NCI-H446 (cell line): ENCODE measurements around the gene TSEN34.
"Not testable (repeated sequence)": the region's sequence is repeated elsewhere in the genome, so short reads cannot be mapped to it uniquely, and the experiment has no call there.

Source experiments
- DNase-seq, 2 experiments: peaks; one replicate each; lab custom pipeline; 2025; lab: John Stamatoyannopoulos, UW

Gene TSEN34

DNA sequence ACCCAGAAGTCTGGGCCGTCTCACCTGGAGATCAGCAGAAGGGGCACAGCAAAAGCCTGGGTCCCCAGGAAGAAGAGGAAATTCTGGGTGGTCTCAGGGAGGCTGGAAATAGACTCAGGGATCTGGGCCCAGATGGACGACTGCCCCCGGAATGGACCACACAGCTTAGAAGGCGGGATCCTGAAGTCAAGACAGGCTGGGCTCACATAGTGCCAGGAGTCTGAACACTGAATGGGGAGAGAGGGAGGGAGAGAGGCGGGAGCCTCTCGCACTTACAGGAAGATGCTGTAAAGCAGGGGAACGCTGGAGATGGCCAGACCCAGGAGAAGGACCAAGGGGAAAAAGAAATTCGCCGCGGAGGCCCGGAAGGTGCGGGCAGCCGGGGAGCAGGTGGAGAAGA is 30.3 kb upstream of the TSEN34 start:
- peak in 1 of 2 experiments; percentile 21 for DNase-seq

GRCh38 chr19:54162241-54162805 is 28.8 kb upstream of the TSEN34 start:
- no peak for DNase-seq

DNA sequence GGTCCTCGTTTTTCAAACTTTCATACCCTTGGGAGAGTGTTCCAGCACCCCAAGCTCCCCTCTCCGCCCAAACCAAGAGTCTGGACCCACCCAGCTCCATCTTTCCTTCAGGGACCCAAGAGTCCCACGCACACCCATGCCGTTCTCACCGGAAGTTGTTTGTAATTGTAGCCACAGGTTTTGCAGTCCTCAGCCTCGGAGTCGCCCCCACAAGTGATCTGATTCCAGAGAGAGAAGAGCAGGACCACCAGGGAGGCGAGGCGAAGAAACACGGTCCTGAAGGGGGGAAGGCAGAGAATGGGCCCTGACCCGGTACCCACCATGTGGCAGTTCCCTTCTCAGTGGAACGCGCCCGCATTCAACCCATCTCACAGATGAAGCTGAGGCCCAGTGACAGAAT is 28.2 kb upstream of the TSEN34 start:
- no peak for DNase-seq

DNA sequence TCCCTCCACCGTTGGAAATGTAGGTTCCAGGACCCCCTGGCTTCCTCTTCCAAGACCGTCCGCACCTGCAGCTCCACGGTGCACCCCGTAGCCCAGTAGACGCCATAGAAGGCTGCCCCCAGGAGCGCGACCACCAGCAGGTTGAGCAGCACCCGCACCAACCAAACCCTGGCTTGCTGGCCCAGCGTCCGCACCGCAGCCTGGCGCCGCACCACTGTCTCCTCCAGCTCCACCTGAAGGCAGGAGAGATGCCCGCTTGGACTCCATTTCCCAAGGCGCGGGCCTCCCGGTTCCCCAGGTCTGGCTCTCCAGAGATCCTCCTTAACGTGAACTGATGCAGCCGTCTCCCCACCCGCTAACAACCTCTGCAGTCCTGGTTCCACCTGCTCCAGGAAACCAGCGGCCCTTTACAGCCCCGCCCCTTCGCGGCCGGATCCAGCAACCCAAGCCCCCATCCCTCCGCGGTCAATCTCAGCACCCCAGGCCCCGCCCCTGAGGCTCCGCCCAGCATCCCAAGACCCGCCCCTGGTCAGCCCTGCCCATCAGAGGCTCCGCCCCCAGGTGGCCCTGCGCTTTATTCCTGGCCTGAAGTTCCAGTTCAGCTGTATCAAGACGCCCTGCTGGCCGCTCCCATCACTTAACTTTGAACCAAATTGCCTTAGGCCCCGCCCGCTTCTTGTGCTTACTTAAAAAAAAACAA is 26.6 kb upstream of the TSEN34 start:
- DNase-seq, result no peak

DNA sequence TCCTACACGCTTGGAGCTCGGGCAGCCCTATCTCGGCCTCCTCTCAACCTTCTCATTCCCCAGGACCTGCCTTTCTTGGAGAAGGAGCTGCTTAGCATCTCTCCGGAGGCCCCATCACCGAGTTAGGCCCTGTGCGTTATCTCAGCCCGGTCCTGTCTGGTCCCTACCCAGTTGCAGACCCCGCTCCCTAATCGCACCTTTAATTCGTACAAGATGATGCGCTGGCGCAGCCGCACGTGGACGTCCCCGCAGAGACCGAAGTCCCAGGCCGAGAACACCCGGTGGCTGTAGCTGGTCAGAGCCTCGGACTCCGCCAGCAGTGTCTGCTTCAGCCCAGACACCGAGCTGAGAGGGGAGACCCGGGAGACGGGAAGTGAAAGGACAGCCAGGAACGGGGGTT is 25.9 kb upstream of the TSEN34 start:
- no peak for DNase-seq

DNA sequence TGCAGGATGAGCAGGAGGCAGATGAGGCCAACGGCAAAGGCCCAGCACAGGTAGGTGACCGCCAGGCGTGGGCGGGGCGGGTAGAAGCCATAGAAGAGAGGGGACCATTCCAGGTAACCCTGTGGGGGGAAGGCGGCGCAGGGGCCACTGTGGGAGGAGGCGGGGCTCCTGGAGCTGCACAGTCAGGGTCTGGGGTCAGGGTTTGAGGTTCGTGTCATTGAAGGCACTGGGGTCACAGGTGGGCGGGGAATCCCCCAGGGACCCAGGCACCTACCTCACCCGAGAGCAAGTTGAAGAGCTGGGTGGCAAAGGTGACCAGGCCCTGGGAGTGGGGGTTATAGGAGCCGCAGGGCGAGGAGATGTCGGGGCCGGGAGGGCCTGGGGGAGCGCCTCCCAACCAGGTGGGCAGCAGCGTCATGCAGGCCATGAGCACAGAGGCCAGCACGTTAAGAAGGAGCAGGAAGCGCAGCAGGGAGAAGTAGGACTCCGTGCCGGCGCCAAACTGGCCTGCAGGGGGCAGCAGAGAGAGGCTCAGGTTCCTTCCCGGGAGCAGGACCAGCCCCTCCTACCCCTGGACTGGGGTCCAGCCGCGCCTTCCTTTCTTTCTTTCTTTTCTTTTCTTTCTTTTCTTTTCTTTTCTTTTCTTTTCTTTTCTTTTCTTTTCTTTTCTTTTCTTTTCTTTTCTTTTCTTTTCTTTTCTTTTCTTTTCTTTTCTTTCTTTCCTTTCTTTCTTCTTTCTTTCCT is 22.8 kb upstream of the TSEN34 start:
- DNase-seq, result peak; percentile 79 to 88

DNA sequence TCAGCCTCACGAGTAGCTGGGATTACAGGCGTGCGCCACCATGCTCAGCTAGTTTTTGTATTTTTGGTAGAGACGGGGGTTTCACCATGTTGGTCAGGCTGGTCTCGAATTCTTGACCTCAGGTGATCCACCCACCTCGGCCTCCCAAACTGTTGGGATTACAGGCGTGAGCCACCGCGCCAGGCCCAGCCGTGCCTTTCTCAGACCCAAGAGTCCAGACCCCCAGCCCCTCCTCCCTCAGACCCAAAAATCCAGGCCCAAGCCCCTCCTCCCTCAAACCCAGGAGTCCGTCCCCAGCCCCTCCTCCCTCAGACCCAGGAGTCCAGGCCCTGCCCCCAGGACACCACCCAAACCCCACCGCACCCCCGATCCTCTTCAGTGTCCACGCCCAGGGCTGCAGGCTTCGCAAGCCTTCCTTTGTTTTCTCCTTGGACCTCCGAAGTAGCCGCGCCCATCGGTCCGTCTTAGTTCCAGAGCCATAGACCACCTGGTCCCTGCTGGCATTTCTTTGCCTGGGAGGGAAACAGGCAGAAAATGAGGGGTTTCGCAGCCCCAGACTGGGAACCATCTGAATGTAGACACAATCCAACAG is 21.9 kb upstream of the TSEN34 start:
- DNase-seq, result no peak

DNA sequence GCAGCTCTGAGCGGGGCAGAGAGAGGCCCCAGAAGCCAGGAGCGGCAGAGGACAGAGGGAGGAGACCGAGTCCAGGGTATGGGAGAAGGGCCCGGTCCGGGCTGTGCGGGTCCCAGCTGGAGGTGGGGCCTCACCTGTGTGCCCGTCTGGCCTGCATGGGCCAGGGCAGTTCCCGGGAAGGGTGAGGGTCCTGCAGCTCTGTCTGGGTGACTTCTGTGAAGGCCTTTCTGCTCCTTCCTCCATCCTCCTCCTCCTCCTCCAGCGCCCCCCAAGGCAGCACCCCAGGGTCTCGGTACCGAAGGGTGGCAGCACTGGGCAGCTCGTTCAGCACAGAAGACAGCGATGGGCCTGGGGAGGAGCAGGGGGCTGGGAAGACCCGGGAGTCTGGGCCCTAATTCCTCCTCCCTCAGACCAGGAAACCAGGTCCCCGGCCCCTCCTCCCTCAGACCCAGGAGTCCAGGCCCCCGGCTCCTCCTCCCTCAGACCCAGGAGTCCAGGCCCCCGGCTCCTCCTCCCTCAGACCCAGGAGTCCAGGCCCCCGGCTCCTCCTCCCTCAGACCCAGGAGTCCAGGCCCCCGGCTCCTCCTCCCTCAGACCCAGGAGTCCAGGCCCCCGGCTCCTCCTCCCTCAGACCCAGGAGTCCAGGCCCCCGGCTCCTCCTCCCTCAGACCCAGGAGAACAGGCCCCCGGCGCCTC is 19.2 kb upstream of the TSEN34 start:
- not testable (repeated sequence) for DNase-seq

GRCh38 chr19:54172471-54173358 is 18.4 kb upstream of the TSEN34 start, which contains the start of gene TMC4:
Gene TMC4, minus strand, starts transcription at chr19:54173160. Its CDS starts 43 bp downstream, at chr19:54173117.
- DNase-seq, result no peak

DNA sequence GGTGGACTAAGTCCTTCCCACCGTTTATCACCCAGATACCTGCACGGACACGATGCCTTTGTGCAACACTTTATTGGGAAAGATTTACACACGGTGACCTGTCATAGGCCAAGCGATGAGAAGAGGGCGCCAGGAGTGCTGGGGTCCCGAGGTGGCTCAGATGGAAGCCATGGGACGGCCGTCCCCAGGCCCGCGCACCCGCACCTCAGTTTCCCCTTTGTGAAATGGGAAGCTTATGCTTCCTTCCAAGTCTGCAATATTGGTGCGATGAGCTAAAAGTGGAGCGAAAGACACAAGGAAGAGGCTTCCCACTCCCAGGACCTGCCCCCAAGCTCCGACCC is 17.8 kb upstream of the TSEN34 start:
- DNase-seq, result no peak

- no peak for DNase-seq
Measured at GRCh38 chr19:54173951-54174834, 16.9 kb upstream of the TSEN34 start.

GRCh38 chr19:54178581-54179261 is 12.4 kb upstream of the TSEN34 start:
- peak in 1 of 2 experiments; percentile 29 for DNase-seq

DNA sequence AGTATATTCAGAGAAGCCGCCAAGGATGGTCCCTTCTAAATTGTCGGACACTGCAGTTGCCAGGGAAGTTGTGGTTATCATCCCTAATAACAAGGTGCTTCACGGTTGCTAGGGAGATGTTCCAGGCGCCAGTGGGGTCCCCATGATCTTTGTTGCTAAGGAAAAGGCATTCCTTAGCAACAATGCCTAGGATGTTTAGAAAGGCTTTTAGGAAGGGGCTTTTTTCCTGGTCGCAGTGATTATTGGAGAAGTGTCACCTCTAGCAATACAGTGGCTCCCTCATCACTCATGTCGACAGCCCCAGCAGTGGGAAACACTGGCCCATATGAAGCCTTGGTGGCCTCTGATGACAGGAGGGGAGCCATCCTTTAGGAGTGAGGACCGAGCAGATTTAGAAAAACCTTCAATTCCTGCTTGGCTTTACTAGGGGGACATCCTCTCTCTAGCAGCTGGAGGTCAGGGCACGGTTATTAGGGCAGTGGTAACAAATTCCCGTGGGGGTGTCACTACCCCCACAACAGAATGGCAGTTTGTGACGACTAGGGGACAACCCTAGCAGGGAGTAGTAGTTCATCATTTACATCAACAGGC is 11.8 kb upstream of the TSEN34 start:
- no peak for DNase-seq

DNA sequence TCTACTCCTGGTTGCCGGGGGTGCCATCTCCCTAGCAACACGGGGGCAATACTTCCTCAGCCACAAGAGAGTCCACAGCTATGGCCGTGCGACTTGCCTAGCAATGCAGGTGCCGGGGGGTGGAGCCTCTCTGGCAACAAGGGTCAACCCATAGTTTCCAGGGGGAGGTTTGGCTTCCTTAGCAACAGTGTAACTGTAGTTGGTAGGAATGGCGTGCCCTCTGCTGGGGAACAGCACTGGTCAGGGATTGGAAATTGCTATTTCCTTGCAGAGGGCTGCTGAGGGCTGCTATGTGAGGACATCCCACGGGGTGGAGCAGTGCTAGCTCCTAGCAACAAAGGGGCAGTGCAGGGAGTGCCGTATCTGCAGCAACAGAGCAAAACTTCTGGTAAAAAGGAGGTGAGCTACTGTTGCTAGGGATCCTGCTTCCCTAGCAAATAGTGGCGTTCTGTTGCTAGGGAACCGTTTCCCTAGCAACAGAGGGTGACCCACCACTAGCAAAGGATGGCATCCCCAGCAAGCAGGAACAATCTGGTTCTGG is 11.1 kb upstream of the TSEN34 start:
- DNase-seq, result no peak

DNA sequence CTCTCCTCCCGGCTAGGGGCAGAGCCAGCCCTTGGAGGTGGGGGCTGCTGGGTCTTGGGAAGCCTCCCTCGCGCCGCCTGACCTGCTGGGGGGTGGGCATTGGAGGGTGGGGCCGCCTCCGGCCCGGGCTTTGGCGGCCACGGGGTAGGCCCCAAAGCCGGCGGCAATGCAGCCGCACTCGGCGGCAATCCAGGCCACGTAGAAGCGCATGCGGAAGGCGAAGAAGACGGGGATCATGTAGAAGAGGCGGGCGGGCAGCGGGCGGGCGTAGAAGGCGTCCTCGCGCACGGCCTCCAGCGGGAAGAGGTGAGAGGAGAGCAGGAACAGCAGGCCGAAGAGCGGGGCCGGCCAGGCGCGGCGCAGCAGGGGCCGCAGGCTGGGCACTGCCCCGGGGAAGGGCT is 10.4 kb upstream of the TSEN34 start:
- DNase-seq, result no peak

DNA sequence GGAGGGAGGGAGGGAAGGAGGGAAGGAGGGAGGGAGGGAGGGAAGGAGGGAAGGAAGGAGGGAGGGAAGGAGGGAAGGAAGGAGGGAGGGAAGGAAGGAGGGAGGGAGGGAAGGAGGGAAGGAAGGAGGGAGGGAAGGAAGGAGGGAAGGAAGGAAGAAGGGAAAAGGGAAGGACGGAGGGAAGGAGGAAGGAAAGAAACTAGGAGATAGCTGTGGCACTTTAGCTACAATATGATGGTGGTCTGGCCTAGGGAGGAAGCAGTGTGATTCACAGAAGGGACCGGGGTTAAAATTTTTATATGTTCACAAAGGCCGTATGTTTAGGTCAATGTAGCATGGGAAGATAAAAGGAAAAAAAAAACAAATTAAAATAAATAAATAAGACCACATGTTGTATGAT is 9.2 kb upstream of the TSEN34 start:
- not testable (repeated sequence) for DNase-seq

DNA sequence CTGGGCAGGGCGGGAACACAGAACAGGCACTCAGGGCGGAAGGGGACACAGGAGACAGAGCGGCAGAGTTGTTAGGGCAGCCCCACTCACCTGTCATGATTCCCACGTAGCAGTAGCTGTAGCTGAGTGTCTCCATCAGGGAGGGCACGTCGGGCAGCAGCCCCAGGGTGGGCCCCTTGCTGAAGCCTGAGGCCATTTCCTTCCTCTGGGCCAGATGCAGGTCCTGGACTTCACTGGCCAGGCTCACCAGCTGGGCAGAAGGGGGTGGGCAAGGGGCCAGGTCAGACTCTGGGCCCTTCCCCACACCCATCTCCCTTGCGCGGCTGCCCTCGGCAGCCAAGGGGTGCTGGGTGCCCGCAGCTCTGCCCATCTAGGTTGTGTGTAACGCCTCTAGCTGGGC is 7.7 kb upstream of the TSEN34 start:
- no peak for DNase-seq

GRCh38 chr19:54186351-54186750 is 4.8 kb upstream of the TSEN34 start:
- no peak for DNase-seq

GRCh38 chr19:54186934-54187381 is 4.2 kb upstream of the TSEN34 start:
- DNase-seq, result no peak
